IMR-90 (cell line): ENCODE measurements around the gene GOLGA8O. TPM values are rescaled to one million over a fixed set of nuclear protein-coding genes. Genes with fewer than 3 reads are reported as not detected.
"Not testable (repeated sequence)": the region's sequence is repeated elsewhere in the genome, so short reads cannot be mapped to it uniquely, and the experiment has no call there.

Source experiments
- ATAC-seq: fragments of 200-7000 bp; cut with Tn5 transposase; 2 replicates; pipeline ENCODE4 v1.9.1; 2020; ENCODE audit warnings: low read depth, mild to moderate bottlenecking, moderate library complexity
- BruUV-seq: library from RNA; stranded (reverse); fragments of 400-500 nt; replicated peaks from 2 replicates; lab custom pipeline; 2021; lab: Mats Ljungman, UMichigan
- CTCF ChIA-PET: fragments of 300-600 bp; formaldehyde crosslinking; extraction: SDS; loops from one replicate; lab custom pipeline; 2021; ENCODE audit warnings: antibody characterized with exemption; lab: Yijun Ruan, JAX
- POLR2A ChIA-PET: fragments of 300-600 bp; sonication (Branson Sonifier 250); formaldehyde crosslinking; loops from one replicate; lab custom pipeline; 2022; ENCODE audit warnings: antibody characterized with exemption; ENCODE audit not compliant: unreplicated experiment; lab: Charles Lee
- DNase-seq: peaks from one replicate; pipeline ENCODE4 v3.0.0; 2013
- H2AFZ ChIP-seq: replicated peaks from 2 replicates; pipeline ENCODE3; 2013; ENCODE audit warnings: low read length, mild to moderate bottlenecking; ENCODE audit not compliant: poor library complexity
- H2AK5ac ChIP-seq: 2 replicates; pipeline ENCODE4 v1.6.1; 2013; ENCODE audit warnings: low read depth, low read length, inconsistent platforms
- H2AK9ac ChIP-seq: replicated peaks from 2 replicates; pipeline ENCODE3; 2013; ENCODE audit warnings: mild to moderate bottlenecking, low read depth, low read length, moderate library complexity; ENCODE audit not compliant: poor library complexity
- H2BK120ac ChIP-seq: 2 replicates; pipeline ENCODE4 v1.6.1; 2013; ENCODE audit warnings: low read depth, low read length, inconsistent platforms
- H2BK15ac ChIP-seq: 3 replicates; pipeline ENCODE4 v1.6.1; 2013; ENCODE audit warnings: low read depth, low read length, inconsistent platforms
- H2BK20ac ChIP-seq: 2 replicates; pipeline ENCODE4 v1.6.1; 2013; ENCODE audit warnings: low read depth, mild to moderate bottlenecking, inconsistent platforms, low read length, moderate library complexity
- H2BK5ac ChIP-seq: 2 replicates; pipeline ENCODE4 v1.6.1; 2013; ENCODE audit warnings: mild to moderate bottlenecking, low read depth, low read length, inconsistent platforms; ENCODE audit not compliant: poor library complexity, severe bottlenecking
- H3K14ac ChIP-seq: replicated peaks from 2 replicates; pipeline ENCODE4 v1.6.1; 2013; ENCODE audit warnings: low read depth, low read length, inconsistent platforms
- H3K18ac ChIP-seq: 2 replicates; pipeline ENCODE4 v1.6.1; 2013; ENCODE audit warnings: low read depth, low read length, control low read depth
- H3K23ac ChIP-seq: 2 replicates; pipeline ENCODE4 v1.6.1; 2013; ENCODE audit warnings: low read depth, low read length, inconsistent platforms
- H3K27ac ChIP-seq: 2 replicates; pipeline ENCODE4 v1.5.1; 2013; ENCODE audit warnings: mild to moderate bottlenecking, control low read depth, low read length; ENCODE audit not compliant: insufficient read depth
- H3K27me3 ChIP-seq: 2 replicates; pipeline ENCODE4 v1.6.1; 2013; ENCODE audit warnings: low read length; ENCODE audit not compliant: control insufficient read depth, insufficient read depth
- H3K36me3 ChIP-seq: 2 replicates; pipeline ENCODE4 v1.6.1; 2013; ENCODE audit warnings: low read length, mixed read lengths; ENCODE audit not compliant: control insufficient read depth, insufficient read depth
- H3K4ac ChIP-seq: 2 replicates; pipeline ENCODE4 v1.6.1; 2013; ENCODE audit warnings: low read depth, low read length, inconsistent platforms
- H3K4me1 ChIP-seq: 2 replicates; pipeline ENCODE4 v1.6.1; 2013; ENCODE audit warnings: low read length, mixed read lengths; ENCODE audit not compliant: control insufficient read depth, insufficient read depth
- H3K4me2 ChIP-seq: 2 replicates; pipeline ENCODE4 v1.6.1; 2013; ENCODE audit warnings: low read depth, mild to moderate bottlenecking, control low read depth, low read length, moderate library complexity
- H3K4me3 ChIP-seq: 2 replicates; pipeline ENCODE4 v1.5.1; 2013; ENCODE audit warnings: low read depth, mild to moderate bottlenecking, control low read depth, low read length, moderate library complexity; ENCODE audit not compliant: insufficient read depth
- H3K56ac ChIP-seq: 2 replicates; pipeline ENCODE4 v1.6.1; 2013; ENCODE audit warnings: low read length, inconsistent platforms; ENCODE audit not compliant: insufficient read depth; ENCODE audit errors: extremely low read depth
- H3K79me1 ChIP-seq, 2 experiments: 2 replicates each; pipeline ENCODE4 v1.6.1; 2013; ENCODE audit warnings: low read length in 2 of 2, inconsistent platforms in 1 of 2, low read depth in 1 of 2
- H3K9ac ChIP-seq: 2 replicates; pipeline ENCODE4 v1.6.1; 2013; ENCODE audit warnings: low read depth, low read length, control low read depth
- H3K9me1 ChIP-seq: 2 replicates; pipeline ENCODE4 v1.6.1; 2013; ENCODE audit warnings: low read length, inconsistent platforms; ENCODE audit not compliant: insufficient read depth
- H3K9me3 ChIP-seq: 2 replicates; pipeline ENCODE4 v1.6.1; 2013; ENCODE audit warnings: low read length; ENCODE audit not compliant: control insufficient read depth, insufficient read depth
- H4K20me1 ChIP-seq: 2 replicates; pipeline ENCODE4 v1.6.1; 2013; ENCODE audit warnings: low read length, inconsistent platforms; ENCODE audit not compliant: insufficient read depth
- H4K5ac ChIP-seq: 2 replicates; pipeline ENCODE4 v1.6.1; 2013; ENCODE audit warnings: mild to moderate bottlenecking, low read depth, low read length, control low read depth
- H4K8ac ChIP-seq, 2 experiments: 2 replicates each; pipeline ENCODE4 v1.6.1; 2013; ENCODE audit warnings: low read depth in 2 of 2, low read length in 2 of 2, control low read depth in 1 of 2, inconsistent platforms in 1 of 2
- H4K91ac ChIP-seq: 2 replicates; pipeline ENCODE4 v1.6.1; 2013; ENCODE audit warnings: low read depth, low read length, inconsistent platforms; ENCODE audit not compliant: insufficient read depth
- WGBS, 2 experiments: methylation state at CpG; one replicate each; pipeline versions ENCODE4 v1.1.5 to v1.1.7; 2013; ENCODE audit warnings: missing lambda C conversion rate in 2 of 2; ENCODE audit not compliant: insufficient read length in 1 of 2; ENCODE audit errors: extremely low coverage in 2 of 2; 5-methylcytosine and 5-hydroxymethylcytosine counted together
- dilution Hi-C: fragments of 300-500 bp; cut with HindIII; formaldehyde crosslinking; loops from one replicate; pipeline ENCODE4 v1.14.3; 2018; ENCODE audit warnings: low sequenced_read_pairs; ENCODE audit not compliant: unreplicated experiment
- in situ Hi-C: fragments of 300-500 bp; cut with MboI; formaldehyde crosslinking; loops from 3 replicates; pipeline ENCODE4 v1.14.3; 2019; ENCODE audit warnings: low sequenced_read_pairs, inconsistent platforms, mixed read lengths
- intact Hi-C: fragments of 100-400 bp; cut with micrococcal nuclease; formaldehyde crosslinking; loops from 2 replicates; pipeline ENCODE4 v1.10.0; 2022
- polyA plus RNA-seq, 3 experiments: library from polyadenylated mRNA; depleted of rRNA; stranded (reverse); fragments of >200 nt; gene quantifications; 2 replicates each; pipeline ENCODE4 v1.2.3, GENCODE V29; 2012; ENCODE audit warnings: low replicate concordance in 1 of 3
- total RNA-seq: library from RNA; depleted of rRNA; stranded (reverse); fragments of >200 nt; gene quantifications from 2 replicates; pipeline ENCODE4 v1.2.3, GENCODE V29; 2012

GOLGA8O gene
- total and polyA plus RNA-seq, 2 of the 4 experiments (the other 2 are of a cell fraction), result 0.36 to 0.65 TPM

GRCh38 chr15:32502946-32503345 lies 47.5 kb upstream of the GOLGA8O start:
- CTCF ChIA-PET, H3K4me3 ChIP-seq, H3K27ac ChIP-seq, H2AFZ ChIP-seq, dilution Hi-C loops, H2BK20ac ChIP-seq, H2AK5ac ChIP-seq, in situ Hi-C loops, H4K5ac ChIP-seq, H2BK5ac ChIP-seq, H3K23ac ChIP-seq, H3K4me1 ChIP-seq, H3K79me1 ChIP-seq, POLR2A ChIA-PET, BruUV-seq, H3K14ac ChIP-seq, H4K91ac ChIP-seq, H3K27me3 ChIP-seq, H3K4me2 ChIP-seq, H2BK15ac ChIP-seq, intact Hi-C loops, H3K18ac ChIP-seq, H3K4ac ChIP-seq, H2AK9ac ChIP-seq, H3K36me3 ChIP-seq, H2BK120ac ChIP-seq, H3K9me1 ChIP-seq, H3K9me3 ChIP-seq, H4K8ac ChIP-seq, H3K56ac ChIP-seq, H4K20me1 ChIP-seq, H3K9ac ChIP-seq: not testable (repeated sequence)
- no CpG with 5 or more reads among the region's 1 CpG for WGBS, 2 experiments
- DNase-seq, result peak; percentile 0
- ATAC-seq, result peak; percentile 93

GRCh38 chr15:32492768-32493167 lies 37.3 kb upstream of the GOLGA8O start:
- H3K79me1 ChIP-seq, H3K18ac ChIP-seq, CTCF ChIA-PET, H3K23ac ChIP-seq, H3K4ac ChIP-seq, H3K27me3 ChIP-seq, H4K20me1 ChIP-seq, H3K9ac ChIP-seq, H4K5ac ChIP-seq, H2BK120ac ChIP-seq, BruUV-seq, H3K36me3 ChIP-seq, H2AFZ ChIP-seq, H2AK5ac ChIP-seq, H2BK5ac ChIP-seq, H3K9me1 ChIP-seq, H4K8ac ChIP-seq, H3K27ac ChIP-seq, dilution Hi-C loops, intact Hi-C loops, DNase-seq, H2BK20ac ChIP-seq, H3K4me1 ChIP-seq, H3K56ac ChIP-seq, H4K91ac ChIP-seq, in situ Hi-C loops, H2AK9ac ChIP-seq, H3K9me3 ChIP-seq, ATAC-seq, H3K14ac ChIP-seq, POLR2A ChIA-PET, H3K4me2 ChIP-seq, H2BK15ac ChIP-seq, H3K4me3 ChIP-seq: not testable (repeated sequence)
- WGBS, 2 experiments, result no CpG with 5 or more reads among the region's 4 CpGs
